DMS153 treated with DMSO at 0.1 percent for 48 hours (cell line): Measurements from ENCODE around the gene SRSF9.

ENCODE experiments used
- DNase-seq: peaks from one replicate; lab custom pipeline; 2025; ENCODE audit not compliant: unreplicated experiment; lab: John Stamatoyannopoulos, UW

Gene SRSF9

DNA sequence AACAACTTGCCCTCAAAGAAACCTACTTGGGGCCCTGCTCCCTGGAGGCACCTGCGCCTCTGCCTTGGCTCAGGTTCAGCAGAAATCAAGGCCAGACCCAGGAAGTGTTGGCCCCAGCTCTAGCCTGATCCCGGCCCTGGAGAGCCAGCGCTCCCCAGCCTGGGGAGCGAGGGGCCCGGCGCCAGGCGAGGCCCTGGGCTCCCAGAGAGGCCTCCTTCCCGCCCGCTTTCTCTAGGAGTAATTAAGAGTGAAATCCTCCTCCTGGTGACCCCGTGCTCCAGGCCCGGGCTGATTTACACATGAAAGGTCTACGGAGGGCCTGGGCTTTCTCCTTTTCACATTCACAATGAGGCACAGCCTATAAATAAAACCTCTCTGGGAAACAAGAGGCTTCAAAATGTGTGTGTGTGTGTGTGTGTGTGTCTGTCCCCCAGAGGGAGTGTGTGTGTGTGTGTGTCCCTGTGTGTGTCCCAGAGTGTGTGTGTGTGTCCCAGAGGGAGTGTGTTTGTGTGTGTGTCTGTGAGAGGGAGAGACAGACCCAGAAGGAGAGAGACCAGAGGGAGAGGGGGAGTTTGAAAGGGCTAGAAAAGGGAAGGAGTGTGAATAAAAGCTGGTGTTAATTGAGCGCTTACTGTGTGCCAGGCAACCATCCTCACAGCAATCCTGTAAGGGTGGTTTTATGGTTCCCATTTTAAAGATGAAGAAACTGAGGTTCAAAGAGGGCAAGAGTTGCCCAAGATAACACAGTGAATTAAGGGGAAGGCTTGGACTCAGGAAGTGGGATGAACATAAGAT, 55.5 kb downstream of the SRSF9 start:
- DNase-seq = no peak

DNA sequence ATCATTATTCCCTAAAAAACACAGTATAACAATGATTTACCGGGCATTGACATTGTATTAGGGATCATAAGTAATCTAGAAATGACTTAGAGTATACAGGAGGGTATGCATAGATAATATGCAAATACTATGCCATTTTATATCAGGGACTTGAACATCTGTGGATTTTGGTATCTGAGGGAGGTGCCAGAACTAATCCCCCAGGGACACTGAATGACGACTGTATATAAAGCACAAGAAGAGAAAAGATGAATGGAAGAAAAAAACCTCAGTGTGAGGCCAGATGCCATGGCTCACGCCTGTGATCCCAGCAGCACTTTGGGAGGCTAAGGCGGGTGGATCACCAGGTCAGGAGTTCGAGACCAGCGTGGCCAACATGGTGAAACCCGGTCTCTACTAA, 57.1 kb downstream of the SRSF9 start:
- DNase-seq = no peak
